Measurements from ENCODE around the gene USHBP1.

Gene USHBP1

GRCh38 chr19:17259934-17260333 lies 4.6 kb downstream of the USHBP1 start:
- H3K79me2 ChIP-seq (ENCODE audit: insufficient read depth, low read length), result no peaks in the 10 kb centered on the region
- H3K9ac ChIP-seq (ENCODE audit: low read depth, low read length), result no peak overlapping the region
- no peak overlapping the region for H3K4me2 ChIP-seq (ENCODE audit: insufficient read depth, low read length)
- no peaks in the 10 kb centered on the region for H3K27me3 ChIP-seq (ENCODE audit: insufficient read depth, low read length, poor library complexity)
- H3K27ac ChIP-seq (ENCODE audit: low read length), result no peak overlapping the region
- H4K20me1 ChIP-seq (ENCODE audit: insufficient read depth, low read length), result no peaks in the 10 kb centered on the region
- H3K4me1 ChIP-seq (ENCODE audit: insufficient read depth, low read length), result peaks cover 5% of the 10 kb centered on the region
- ATAC-seq (ENCODE audit: insufficient read depth, low read depth) (no peak), DNase-seq (no peak)
- no peak overlapping the region for H2AFZ ChIP-seq (ENCODE audit: low read depth, low read length)
- TF ChIP-seq EZH2 (IDR thresholded peaks at IDR 0.05; ENCODE audit: borderline replicate concordance, low read depth, low read length, severe bottlenecking) (no peak), CTCF (IDR thresholded peaks at IDR 0.05; ENCODE audit: borderline replicate concordance, extremely low read depth, low read length, poor library complexity, severe bottlenecking) (no peak)
- no peaks in the 10 kb centered on the region for H3K36me3 ChIP-seq (ENCODE audit: insufficient read depth, low read length)
- H3K9me3 ChIP-seq (ENCODE audit: insufficient read depth, low read length, severe bottlenecking), result peaks cover 4% of the 10 kb centered on the region
- no peak overlapping the region for H3K4me3 ChIP-seq (ENCODE audit: low read depth in 1 of 2, low read length in 2 of 2)

GRCh38 chr19:17259118-17259780 lies 5.3 kb downstream of the USHBP1 start:
- Histone ChIP-seq H4K20me1 (ENCODE audit: insufficient read depth, low read length) (no peaks in the 10 kb centered on the region), H3K9ac (ENCODE audit: low read depth, low read length) (no peak overlapping the region)
- DNase-seq, result no peak

GRCh38 chr19:17256130-17256529 lies 8.4 kb downstream of the USHBP1 start:
- Histone ChIP-seq H3K27me3 (ENCODE audit: insufficient read depth, low read length, poor library complexity) (no peaks in the 10 kb centered on the region), H3K9me3 (ENCODE audit: insufficient read depth, low read length, severe bottlenecking) (peaks cover 4% of the 10 kb centered on the region), H3K36me3 (ENCODE audit: insufficient read depth, low read length) (no peaks in the 10 kb centered on the region), H3K79me2 (ENCODE audit: insufficient read depth, low read length) (no peaks in the 10 kb centered on the region), H3K4me2 (ENCODE audit: insufficient read depth, low read length) (no peak overlapping the region), H3K9ac (ENCODE audit: low read depth, low read length) (no peak overlapping the region), H3K27ac (ENCODE audit: low read length) (no peak overlapping the region), H2AFZ (ENCODE audit: low read depth, low read length) (no peak overlapping the region), H3K4me3 (ENCODE audit: low read depth in 1 of 2, low read length in 2 of 2) (no peak overlapping the region), H3K4me1 (ENCODE audit: insufficient read depth, low read length) (peaks cover 5% of the 10 kb centered on the region), H4K20me1 (ENCODE audit: insufficient read depth, low read length) (no peaks in the 10 kb centered on the region)
- TF ChIP-seq CTCF (IDR thresholded peaks at IDR 0.05; ENCODE audit: borderline replicate concordance, extremely low read depth, low read length, poor library complexity, severe bottlenecking) (no peak), EZH2 (IDR thresholded peaks at IDR 0.05; ENCODE audit: borderline replicate concordance, low read depth, low read length, severe bottlenecking) (no peak)
- DNase-seq (no peak), ATAC-seq (ENCODE audit: insufficient read depth, low read depth) (no peak)

More at GRCh38 chr19:17259118-17259780, 5.3 kb downstream of the USHBP1 start:
- Histone ChIP-seq H3K36me3 (ENCODE audit: insufficient read depth, low read length) (no peaks in the 10 kb centered on the region), H3K4me3 (ENCODE audit: low read depth in 1 of 2, low read length in 2 of 2) (no peak overlapping the region), H2AFZ (ENCODE audit: low read depth, low read length) (no peak overlapping the region), H3K4me2 (ENCODE audit: insufficient read depth, low read length) (no peak overlapping the region), H3K27me3 (ENCODE audit: insufficient read depth, low read length, poor library complexity) (no peaks in the 10 kb centered on the region), H3K4me1 (ENCODE audit: insufficient read depth, low read length) (peaks cover 5% of the 10 kb centered on the region), H3K79me2 (ENCODE audit: insufficient read depth, low read length) (no peaks in the 10 kb centered on the region), H3K9me3 (ENCODE audit: insufficient read depth, low read length, severe bottlenecking) (peaks cover 4% of the 10 kb centered on the region), H3K27ac (ENCODE audit: low read length) (no peak overlapping the region)
- ATAC-seq (ENCODE audit: insufficient read depth, low read depth), result no peak
- TF ChIP-seq CTCF (IDR thresholded peaks at IDR 0.05; ENCODE audit: borderline replicate concordance, extremely low read depth, low read length, poor library complexity, severe bottlenecking), result no peak
- no peak for TF ChIP-seq EZH2 (IDR thresholded peaks at IDR 0.05; ENCODE audit: borderline replicate concordance, low read depth, low read length, severe bottlenecking)
